GM19099 (cell line): Measurements from ENCODE around the gene AARSD1.

Experiments used
- POLR2A ChIP-seq: IDR thresholded peaks from 3 replicates; pipeline ENCODE4 v1.6.1; 2011; ENCODE audit warnings: low read depth; ENCODE audit not compliant: insufficient read length; ENCODE audit errors: extremely low read depth

Gene AARSD1

GRCh38 chr17:42944211-42944610 is 20.0 kb downstream of the AARSD1 start:
- TF ChIP-seq POLR2A, result no peak

GRCh38 chr17:42937712-42938596 is 26.3 kb downstream of the AARSD1 start:
- TF ChIP-seq POLR2A, result no peak

- TF ChIP-seq POLR2A, result no peak
Observed at GRCh38 chr17:42929497-42929844, 34.8 kb downstream of the AARSD1 start.

GRCh38 chr17:42928714-42929496 is 35.3 kb downstream of the AARSD1 start:
- no peak for TF ChIP-seq POLR2A

GRCh38 chr17:42924891-42925290 is 39.4 kb downstream of the AARSD1 start:
- no peak for TF ChIP-seq POLR2A

GRCh38 chr17:42922294-42922693 is 42.0 kb downstream of the AARSD1 start:
- no peak for TF ChIP-seq POLR2A

- no peak for TF ChIP-seq POLR2A
Observed at GRCh38 chr17:42920922-42921321, 43.3 kb downstream of the AARSD1 start.

- TF ChIP-seq POLR2A, result no peak
Observed at GRCh38 chr17:42920106-42920900, 44.0 kb downstream of the AARSD1 start.

GRCh38 chr17:42918902-42919521 is 45.2 kb downstream of the AARSD1 start:
- TF ChIP-seq POLR2A, result no peak

GRCh38 chr17:42917236-42917603 is 47.0 kb downstream of the AARSD1 start:
- TF ChIP-seq POLR2A, result no peak

- no peak for TF ChIP-seq POLR2A
Observed at GRCh38 chr17:42913981-42914617, 50.2 kb downstream of the AARSD1 start.

- no peak for TF ChIP-seq POLR2A
Observed at GRCh38 chr17:42913522-42913921, 50.7 kb downstream of the AARSD1 start.

- TF ChIP-seq POLR2A, result no peak
Observed at GRCh38 chr17:42908872-42909700, 55.2 kb downstream of the AARSD1 start.

- TF ChIP-seq POLR2A, result no peak
Observed at GRCh38 chr17:42906772-42907446, 57.3 kb downstream of the AARSD1 start.

- no peak for TF ChIP-seq POLR2A
Observed at GRCh38 chr17:42904110-42904469, 60.2 kb downstream of the AARSD1 start.
